ENCODE results near the gene EEF1AKMT4. TPM values are rescaled to one million over a fixed set of nuclear protein-coding genes. Genes with fewer than 3 reads are reported as not detected.

Gene EEF1AKMT4
- total RNA-seq, 3 donors from 2014 or later (not counting 1 experiment from before 2014, with no cell fraction given), result 0.73 to 0.80 (median 0.79) TPM

DNA sequence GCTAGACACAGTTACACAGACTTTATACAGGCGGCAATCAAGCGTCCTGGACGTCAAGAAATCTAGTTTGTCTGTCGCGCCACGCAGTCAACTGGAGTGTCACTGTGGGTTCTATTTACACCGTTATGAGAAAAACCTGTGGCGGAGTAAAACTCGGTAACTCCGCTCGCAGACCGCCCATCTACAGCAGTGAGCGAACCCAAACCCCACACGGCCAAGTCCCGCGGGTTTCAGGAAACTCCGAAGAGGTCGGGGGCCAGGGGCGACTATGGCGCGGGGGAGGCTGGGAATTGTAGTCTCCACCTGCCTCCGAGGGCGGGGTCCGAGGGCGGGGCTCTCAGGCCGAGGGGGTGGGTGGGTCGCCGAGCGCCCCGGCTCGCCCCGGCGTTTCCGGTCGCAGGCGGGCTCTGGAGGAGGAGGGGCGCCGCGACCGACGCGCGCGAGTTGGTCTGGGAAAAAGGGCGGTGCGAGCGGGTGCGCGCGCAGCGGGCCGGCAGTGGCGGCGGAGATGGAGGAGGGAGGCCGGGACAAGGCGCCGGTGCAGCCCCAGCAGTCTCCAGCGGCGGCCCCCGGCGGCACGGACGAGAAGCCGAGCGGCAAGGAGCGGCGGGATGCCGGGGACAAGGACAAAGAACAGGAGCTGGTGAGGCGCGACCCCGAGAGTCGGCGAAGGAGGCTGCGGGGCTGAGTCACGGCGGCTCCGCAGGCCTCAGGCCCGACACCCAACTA, 49.5 kb downstream of the EEF1AKMT4 start, which contains the start of gene PSMD2:
PSMD2 (plus strand) TSS at position 483 of the 729 bp plus-strand sequence; CDS start at position 509, 26 bp downstream.
- H3K36me3 Mint-ChIP-seq, result no peaks in the 10 kb centered on the region
- H3K27me3 ChIP-seq (ENCODE audit: control insufficient read depth, insufficient read depth, low read length), result no peaks in the 10 kb centered on the region
- no peaks in the 10 kb centered on the region for H3K9me3 Mint-ChIP-seq
- no peak for TF ChIP-seq CTCF (IDR thresholded peaks at IDR 0.05)
- H3K4me1 Mint-ChIP-seq, result peaks cover 9 to 22% of the 10 kb centered on the region in 2 donors
- under 1% methylated on average over 78 of the region's 78 CpGs for WGBS (ENCODE audit: insufficient coverage)
- intact Hi-C loops (cut with micrococcal nuclease), result loop anchor here (1.0 to 2.0 kb wide), 5 partner anchors 16 to 125 kb away; partner anchors contain the start of genes ABCF3 and AP2M1
- H3K27me3 Mint-ChIP-seq (ENCODE audit: low read depth in 2 of 2), result no peaks in the 10 kb centered on the region
- peak within 1 kb of the TSS; percentile 72 for H3K4me3 ChIP-seq (ENCODE audit: low read length)
- peak within 1 kb of the TSS; percentile 85 to 90 for H3K27ac Mint-ChIP-seq
- peak; percentile 92 to 99 (median 96) for ATAC-seq
- H3K4me1 ChIP-seq (ENCODE audit: control insufficient read depth, insufficient read depth, low read length), result peaks cover 18% of the 10 kb centered on the region
- peak within 1 kb of the TSS; percentile 80 for H3K27ac ChIP-seq (ENCODE audit: low read length)
- DNase-seq, result peak; percentile 93 to 98
- H3K36me3 ChIP-seq (ENCODE audit: control insufficient read depth, insufficient read depth, low read length), result peaks cover 33% of the 10 kb centered on the region
- H3K9me3 ChIP-seq (ENCODE audit: control insufficient read depth, insufficient read depth, low read length), result no peaks in the 10 kb centered on the region
- peak within 1 kb of the TSS; percentile 88 for H3K4me3 Mint-ChIP-seq

DNA sequence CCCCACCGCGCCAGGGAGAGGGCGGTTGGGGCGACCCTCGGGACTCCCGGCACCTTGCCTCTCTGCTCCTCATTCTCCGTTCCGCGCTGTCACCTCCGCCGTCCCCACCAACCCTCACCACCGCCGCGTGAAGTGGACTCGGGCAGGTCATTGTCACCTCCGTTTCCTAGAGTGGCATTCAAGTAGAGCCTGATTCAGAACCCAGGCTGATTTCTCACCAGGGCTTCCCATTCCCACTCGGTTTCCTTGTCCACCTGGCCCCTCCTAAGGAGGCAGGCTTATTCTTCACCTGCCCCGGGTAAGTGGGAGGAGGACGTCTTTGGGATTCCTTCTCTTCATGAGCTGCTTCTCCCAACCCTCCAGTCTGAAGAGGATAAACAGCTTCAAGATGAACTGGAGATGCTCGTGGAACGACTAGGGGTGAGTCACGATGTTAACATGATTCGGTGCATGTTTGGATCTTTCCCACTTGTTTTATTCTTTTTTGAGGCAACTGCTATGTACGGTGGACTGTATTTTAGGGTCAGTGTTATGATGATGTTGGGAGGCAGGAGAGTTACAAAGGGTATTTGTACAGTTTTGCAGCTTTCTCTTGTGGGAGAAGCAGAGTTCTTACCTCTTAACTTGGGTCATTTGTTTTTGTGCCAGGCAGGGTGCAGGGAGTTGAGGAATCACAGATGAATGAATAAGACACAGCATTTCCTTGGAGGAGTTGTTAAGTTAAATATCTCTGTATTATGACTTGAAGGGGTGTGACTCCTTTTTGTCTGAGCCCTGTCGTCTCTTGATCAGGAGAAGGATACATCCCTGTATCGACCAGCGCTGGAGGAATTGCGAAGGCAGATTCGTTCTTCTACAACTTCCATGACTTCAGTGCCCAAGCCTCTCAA, 50.3 kb downstream of the EEF1AKMT4 start:
- H3K9me3 ChIP-seq (ENCODE audit: control insufficient read depth, insufficient read depth, low read length), result no peaks in the 10 kb centered on the region
- Mint-ChIP-seq H3K4me3 (peak overlapping the region; percentile 88), H3K4me1 (peaks cover 9 to 22% of the 10 kb centered on the region in 2 donors), H3K9me3 (no peaks in the 10 kb centered on the region), H3K27ac (peak overlapping the region; percentile 85 to 90), H3K27me3 (ENCODE audit: low read depth in 2 of 2) (no peaks in the 10 kb centered on the region), H3K36me3 (no peaks in the 10 kb centered on the region)
- intact Hi-C loops (cut with micrococcal nuclease), result loop anchor here (1.0 to 2.0 kb wide), 5 partner anchors 16 to 125 kb away; partner anchors contain the start of genes ABCF3 and AP2M1
- peak overlapping the region; percentile 72 for H3K4me3 ChIP-seq (ENCODE audit: low read length)
- H3K36me3 ChIP-seq (ENCODE audit: control insufficient read depth, insufficient read depth, low read length), result peaks cover 41% of the 10 kb centered on the region
- H3K27ac ChIP-seq (ENCODE audit: low read length), result peak overlapping the region; percentile 56
- H3K27me3 ChIP-seq (ENCODE audit: control insufficient read depth, insufficient read depth, low read length), result no peaks in the 10 kb centered on the region
- DNase-seq, result no peak
- 21% methylated on average over 29 of the region's 29 CpGs for WGBS (ENCODE audit: insufficient coverage)
- ATAC-seq, result no peak
- no peak for TF ChIP-seq CTCF (IDR thresholded peaks at IDR 0.05)
- H3K4me1 ChIP-seq (ENCODE audit: control insufficient read depth, insufficient read depth, low read length), result peaks cover 18% of the 10 kb centered on the region

DNA sequence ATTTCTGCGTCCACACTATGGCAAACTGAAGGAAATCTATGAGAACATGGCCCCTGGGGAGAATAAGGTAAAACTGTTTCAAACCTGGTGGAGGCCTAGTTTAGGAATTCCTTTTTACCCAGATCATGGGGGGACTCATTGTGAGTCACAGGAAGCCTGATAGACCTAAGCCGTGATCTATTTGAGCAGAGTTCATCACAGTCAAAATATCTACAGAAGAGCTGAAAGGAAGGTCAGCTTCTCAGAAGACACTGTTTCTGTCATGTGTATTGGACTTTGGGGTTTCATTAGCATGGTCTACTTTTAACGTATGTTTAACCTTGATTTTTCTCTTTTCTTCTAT, 50.9 kb downstream of the EEF1AKMT4 start:
- WGBS (ENCODE audit: insufficient coverage), result 93% methylated on average over 3 of the region's 3 CpGs
- Mint-ChIP-seq H3K4me1 (peaks cover 9 to 22% of the 10 kb centered on the region in 2 donors), H3K9me3 (no peaks in the 10 kb centered on the region), H3K4me3 (peak overlapping the region; percentile 88), H3K36me3 (no peaks in the 10 kb centered on the region), H3K27ac (peak overlapping the region; percentile 85 to 90), H3K27me3 (ENCODE audit: low read depth in 2 of 2) (no peaks in the 10 kb centered on the region)
- Histone ChIP-seq H3K4me1 (ENCODE audit: control insufficient read depth, insufficient read depth, low read length) (peaks cover 18% of the 10 kb centered on the region), H3K27ac (ENCODE audit: low read length) (no peak overlapping the region), H3K36me3 (ENCODE audit: control insufficient read depth, insufficient read depth, low read length) (peaks cover 43% of the 10 kb centered on the region), H3K4me3 (ENCODE audit: low read length) (no peak overlapping the region), H3K9me3 (ENCODE audit: control insufficient read depth, insufficient read depth, low read length) (no peaks in the 10 kb centered on the region), H3K27me3 (ENCODE audit: control insufficient read depth, insufficient read depth, low read length) (no peaks in the 10 kb centered on the region)
- DNase-seq, result no peak
- no peak for ATAC-seq
- TF ChIP-seq CTCF (IDR thresholded peaks at IDR 0.05), result no peak
- intact Hi-C loops (cut with micrococcal nuclease), result no loop called here
